Measurements from ENCODE around the gene LYSMD3. TPM values are rescaled to one million over a fixed set of nuclear protein-coding genes. Genes with fewer than 3 reads are reported as not detected.

The LYSMD3 gene
- total and polyA plus RNA-seq, 10 of the 15 experiments (the other 5 are each of a cell fraction or from before 2014, with no cell fraction given): 3.9 to 22.5 (median 12.6) TPM

GRCh38 chr5:90529194-90529938 is at the start of gene LYSMD3 (continued):
- peak; percentile 41; the same call in 1 of the 2 replicates for TF ChIP-seq ZNF687 (IDR thresholded peaks at IDR 0.05)
- peak; percentile 62; the same call in 1 of the 2 replicates for TF ChIP-seq CHD2 (IDR thresholded peaks at IDR 0.05; ENCODE audit: borderline replicate concordance, low read depth, low read length)
- peak; percentile 86 for TF ChIP-seq YY1 (IDR thresholded peaks at IDR 0.05; ENCODE audit: low read depth, low read length)
- peak; percentile 90 for TF ChIP-seq NR2F1 (conservative IDR thresholded peaks at IDR 0.05)
- peak; percentile 51 for TF ChIP-seq NR2C1 (IDR thresholded peaks at IDR 0.05)
- peak; percentile 26 for TF ChIP-seq BCL3 (IDR thresholded peaks at IDR 0.05; ENCODE audit: borderline replicate concordance, insufficient read depth, low read depth, low read length, poor library complexity, severe bottlenecking)
- TF ChIP-seq CREB1 (IDR thresholded peaks at IDR 0.05; ENCODE audit: low read depth): peak; percentile 95
- TF ChIP-seq HDGF (IDR thresholded peaks at IDR 0.05): peak; percentile 96
- peak; percentile 59; the same call in 1 of the 2 replicates for TF ChIP-seq ELK1 (IDR thresholded peaks at IDR 0.05; ENCODE audit: low read depth, low read length)
- TF ChIP-seq ZBTB40 (IDR thresholded peaks at IDR 0.05; ENCODE audit: borderline replicate concordance): 0 out of 2 replicates have a peak, but pooled peaks have one; percentile 25
- peak; percentile 71; the same call in 1 of the 2 replicates for TF ChIP-seq POLR2AphosphoS2 (IDR thresholded peaks at IDR 0.05; ENCODE audit: low read depth, low read length)
- TF ChIP-seq CBX5 (IDR thresholded peaks at IDR 0.05; ENCODE audit: low read depth): 0 out of 2 replicates have a peak, but pooled peaks have one; percentile 39
- TF ChIP-seq JUND (IDR thresholded peaks at IDR 0.05; ENCODE audit: low read depth, low read length): 0 out of 2 replicates have a peak, but pooled peaks have one; percentile 30
- TF ChIP-seq KLF5 (IDR thresholded peaks at IDR 0.05; ENCODE audit: partially characterized antibody): peak; percentile 37
- TF ChIP-seq BACH1 (IDR thresholded peaks at IDR 0.05; ENCODE audit: borderline replicate concordance): peak; percentile 72; the same call in 1 of the 2 replicates
- TF ChIP-seq MEF2A (IDR thresholded peaks at IDR 0.05; ENCODE audit: insufficient read depth, low read depth, low read length): 0 out of 2 replicates have a peak, but pooled peaks have one; percentile 31
- 0 out of 2 replicates have a peak, but pooled peaks have one; percentile 19 for TF ChIP-seq TCF3 (IDR thresholded peaks at IDR 0.05; ENCODE audit: borderline replicate concordance, insufficient read depth, low read depth, low read length)
- TF ChIP-seq RELA (IDR thresholded peaks at IDR 0.05; ENCODE audit: borderline replicate concordance, partially characterized antibody): peak; percentile 71
